IMR-90 (cell line): ENCODE data around the gene MAP7.

Experiments
- CEBPB ChIP-seq: IDR thresholded peaks from 2 replicates; pipeline ENCODE4 v1.6.1; 2012; ENCODE audit warnings: low read depth, low read length, improper control_type of control experiment
- MXI1 ChIP-seq: IDR thresholded peaks from 2 replicates; pipeline ENCODE4 v1.6.1; 2012; ENCODE audit warnings: low read depth, mild to moderate bottlenecking, low read length, moderate library complexity, borderline replicate concordance
- NFE2L2 ChIP-seq: fragments of 150-350 bp; IDR thresholded peaks from 2 replicates; pipeline ENCODE4 v1.6.1; 2016; ENCODE audit warnings: low read depth, mild to moderate bottlenecking, low read length
- POLR2A ChIP-seq: IDR thresholded peaks from 2 replicates; pipeline ENCODE4 v1.6.1; 2012; ENCODE audit warnings: mild to moderate bottlenecking, low read depth, low read length
- RAD21 ChIP-seq: IDR thresholded peaks from 2 replicates; pipeline ENCODE4 v1.6.1; 2012; ENCODE audit warnings: low read length, improper control_type of control experiment
- TF ChIP-seq, protein P1 (sequence below): conservative IDR thresholded peaks from 2 replicates; pipeline ENCODE4 v1.5.1; 2012; ENCODE audit warnings: mild to moderate bottlenecking, low read depth, low read length, improper control_type of control experiment
- TF ChIP-seq, protein P2 (sequence below): fragments of 150-350 bp; IDR thresholded peaks from 2 replicates; pipeline ENCODE4 v1.6.1; 2016; ENCODE audit warnings: low read depth, mild to moderate bottlenecking, low read length, moderate library complexity, borderline replicate concordance

DNA sequence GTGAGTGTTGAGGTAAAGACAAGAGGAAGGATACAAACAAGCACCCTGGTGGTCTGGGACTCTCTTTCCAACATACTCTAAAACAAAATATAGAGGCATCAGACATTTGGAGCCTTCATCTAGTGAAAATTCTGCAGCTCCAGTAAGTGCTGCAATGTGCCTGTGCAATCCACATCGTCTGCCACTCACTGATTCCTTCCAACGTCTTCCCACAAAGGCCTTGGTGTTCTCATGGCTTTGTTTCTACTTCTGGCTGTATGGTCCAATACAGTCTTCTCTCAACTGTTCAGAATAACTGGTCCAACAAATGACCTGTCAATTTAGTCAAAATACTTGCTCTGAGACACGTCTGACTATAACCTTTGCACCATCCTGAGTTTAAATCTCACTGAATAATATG, 125.8 kb downstream of the MAP7 start:
- no peak for TF ChIP-seq NFE2L2
- no peak for TF ChIP-seq POLR2A
- TF ChIP-seq, protein P1, sequence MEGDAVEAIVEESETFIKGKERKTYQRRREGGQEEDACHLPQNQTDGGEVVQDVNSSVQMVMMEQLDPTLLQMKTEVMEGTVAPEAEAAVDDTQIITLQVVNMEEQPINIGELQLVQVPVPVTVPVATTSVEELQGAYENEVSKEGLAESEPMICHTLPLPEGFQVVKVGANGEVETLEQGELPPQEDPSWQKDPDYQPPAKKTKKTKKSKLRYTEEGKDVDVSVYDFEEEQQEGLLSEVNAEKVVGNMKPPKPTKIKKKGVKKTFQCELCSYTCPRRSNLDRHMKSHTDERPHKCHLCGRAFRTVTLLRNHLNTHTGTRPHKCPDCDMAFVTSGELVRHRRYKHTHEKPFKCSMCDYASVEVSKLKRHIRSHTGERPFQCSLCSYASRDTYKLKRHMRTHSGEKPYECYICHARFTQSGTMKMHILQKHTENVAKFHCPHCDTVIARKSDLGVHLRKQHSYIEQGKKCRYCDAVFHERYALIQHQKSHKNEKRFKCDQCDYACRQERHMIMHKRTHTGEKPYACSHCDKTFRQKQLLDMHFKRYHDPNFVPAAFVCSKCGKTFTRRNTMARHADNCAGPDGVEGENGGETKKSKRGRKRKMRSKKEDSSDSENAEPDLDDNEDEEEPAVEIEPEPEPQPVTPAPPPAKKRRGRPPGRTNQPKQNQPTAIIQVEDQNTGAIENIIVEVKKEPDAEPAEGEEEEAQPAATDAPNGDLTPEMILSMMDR, result no peak
- TF ChIP-seq, protein P2, sequence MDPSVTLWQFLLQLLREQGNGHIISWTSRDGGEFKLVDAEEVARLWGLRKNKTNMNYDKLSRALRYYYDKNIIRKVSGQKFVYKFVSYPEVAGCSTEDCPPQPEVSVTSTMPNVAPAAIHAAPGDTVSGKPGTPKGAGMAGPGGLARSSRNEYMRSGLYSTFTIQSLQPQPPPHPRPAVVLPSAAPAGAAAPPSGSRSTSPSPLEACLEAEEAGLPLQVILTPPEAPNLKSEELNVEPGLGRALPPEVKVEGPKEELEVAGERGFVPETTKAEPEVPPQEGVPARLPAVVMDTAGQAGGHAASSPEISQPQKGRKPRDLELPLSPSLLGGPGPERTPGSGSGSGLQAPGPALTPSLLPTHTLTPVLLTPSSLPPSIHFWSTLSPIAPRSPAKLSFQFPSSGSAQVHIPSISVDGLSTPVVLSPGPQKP, result no peak
- no peak for TF ChIP-seq CEBPB
- TF ChIP-seq MXI1, result no peak
- no peak for TF ChIP-seq RAD21
